Fibroblast of villous mesenchyme (primary cell): Measurements from ENCODE around the gene ANKRD28. TPM values are rescaled to one million over a fixed set of nuclear protein-coding genes. Genes with fewer than 3 reads are reported as not detected.
A peak's percentile ranks its signal among the peaks of the same experiment; 100 is the strongest.

Experiments
- DNase-seq: peaks from one replicate; pipeline ENCODE4 v3.0.0-alpha.2; 2010; ENCODE audit warnings: low read depth
- H3K4me3 ChIP-seq: 2 replicates; pipeline ENCODE4 v1.5.1; 2011; ENCODE audit warnings: low read depth, mild to moderate bottlenecking, low read length
- CTCF ChIP-seq: IDR thresholded peaks from 2 replicates; pipeline ENCODE4 v1.5.1; 2012; ENCODE audit warnings: low read depth, mild to moderate bottlenecking, low read length; ENCODE audit not compliant: insufficient read depth
- total RNA-seq: library from RNA; depleted of rRNA; stranded (reverse); fragments of >200 nt; gene quantifications from 2 replicates; pipeline ENCODE4 v1.2.3, GENCODE V29; 2012

ANKRD28 gene
- total RNA-seq, 1 donor, result 372 TPM

- no peak for DNase-seq
- no peak for TF ChIP-seq CTCF
These were observed 137.5 kb downstream of the ANKRD28 start for GRCh38 chr3:15660055-15660935.

GRCh38 chr3:15659254-15659975 is 138.4 kb downstream of the ANKRD28 start:
- H3K4me3 ChIP-seq, result no peak overlapping the region
- no peak for TF ChIP-seq CTCF
- peak; percentile 42 for DNase-seq

More at GRCh38 chr3:15660055-15660935, 137.5 kb downstream of the ANKRD28 start:
- no peak overlapping the region for H3K4me3 ChIP-seq

- H3K4me3 ChIP-seq, result no peak overlapping the region
- DNase-seq, result no peak
- TF ChIP-seq CTCF, result no peak
These were observed 140.8 kb downstream of the ANKRD28 start for GRCh38 chr3:15657016-15657415.

GRCh38 chr3:15656342-15656741 is 141.4 kb downstream of the ANKRD28 start:
- H3K4me3 ChIP-seq, result no peak overlapping the region
- DNase-seq, result no peak
- TF ChIP-seq CTCF, result no peak

GRCh38 chr3:15654891-15655290 is 142.9 kb downstream of the ANKRD28 start:
- DNase-seq, result no peak
- no peak for TF ChIP-seq CTCF
- no peak overlapping the region for H3K4me3 ChIP-seq

- DNase-seq, result no peak
- no peak for TF ChIP-seq CTCF
- no peak overlapping the region for H3K4me3 ChIP-seq
These were observed 143.7 kb downstream of the ANKRD28 start for GRCh38 chr3:15654127-15654526.
